ENCODE measurements around the gene LIMCH1. TPM values are rescaled to one million over a fixed set of nuclear protein-coding genes. Genes with fewer than 3 reads are reported as not detected.

Gene LIMCH1
- total RNA-seq, 1 experiment from 2014 or later = 10.4 TPM

GRCh38 chr4:41718907-41719306 lies 180.9 kb downstream of the LIMCH1 start:
- H3K9me3 ChIP-seq (ENCODE audit: control insufficient read depth in 1 of 2, insufficient read depth in 1 of 2, low read depth in 1 of 2, low read length in 2 of 2) = no peaks in the 10 kb centered on the region
- no peaks in the 10 kb centered on the region for H3K79me2 ChIP-seq (ENCODE audit: insufficient read depth, low read length)
- no peak for DNase-seq (ENCODE audit: low read depth, low spot score)
- CTCF ChIA-PET = no interaction called here
- TF ChIP-seq ZBTB33 (IDR thresholded peaks at IDR 0.05; ENCODE audit: extremely low read depth, insufficient replicate concordance, low read length) (no peak), REST (IDR thresholded peaks at IDR 0.05; ENCODE audit: low read depth) (no peak), CEBPB (IDR thresholded peaks at IDR 0.05; ENCODE audit: low read depth) (no peak), YY1 (IDR thresholded peaks at IDR 0.05; ENCODE audit: extremely low read depth, insufficient replicate concordance, low read depth, low read length) (no peak), POLR2A (IDR thresholded peaks at IDR 0.05; ENCODE audit: borderline replicate concordance, extremely low read depth, insufficient read depth, insufficient read length) (no peak), CBX3 (IDR thresholded peaks at IDR 0.05; ENCODE audit: low read depth) (no peak), CTCF (IDR thresholded peaks at IDR 0.05 in 2 of 3, conservative IDR thresholded peaks at IDR 0.05 in 1 of 3; ENCODE audit: borderline replicate concordance in 1 of 3, insufficient read depth in 1 of 3, low read depth in 2 of 3, low read length in 2 of 3) (no peak)
- POLR2A ChIA-PET = no interaction called here
- BruUV-seq (replicated peaks) = no TSS peak
- H3K36me3 ChIP-seq (ENCODE audit: control insufficient read depth in 1 of 2, insufficient read depth in 2 of 2, low read length in 2 of 2) = no peaks in the 10 kb centered on the region
- H4K20me1 ChIP-seq (ENCODE audit: insufficient read depth) = no peaks in the 10 kb centered on the region
- no peak overlapping the region for H2AFZ ChIP-seq (ENCODE audit: low read depth, low read length, poor library complexity, severe bottlenecking)
- peaks cover 0 to 8% of the 10 kb centered on the region in 2 experiments; a peak in 1 of 4 replicates for H3K4me1 ChIP-seq (ENCODE audit: control insufficient read depth in 1 of 2, insufficient read depth in 2 of 2, low read length in 2 of 2)
- RAD21 ChIA-PET (ENCODE audit: low non-redundant PET in 1 of 2, low total read pairs in 2 of 2, uncharacterized antibody in 2 of 2, unreplicated experiment in 2 of 2) = no interaction called here
- ATAC-seq = no peak
- H3K9ac ChIP-seq (ENCODE audit: low read length) = no peak overlapping the region
- H3K4me3 ChIP-seq (replicated peaks in 1 of 2; ENCODE audit: low read depth in 1 of 2, low read length in 2 of 2) = no peak overlapping the region
- intact Hi-C loops (cut with micrococcal nuclease) = no loop called here
- no peaks in the 10 kb centered on the region for H3K27me3 ChIP-seq (ENCODE audit: insufficient read depth, low read length)
- no peak overlapping the region for H3K4me2 ChIP-seq (ENCODE audit: low read length)
- H3K27ac ChIP-seq (ENCODE audit: low read depth, low read length) = no peak overlapping the region
- H3K9me2 ChIP-seq (ENCODE audit: insufficient read depth) = no peaks in the 10 kb centered on the region
